K562 (cell line): ENCODE data around the gene OBSCN.

Source experiments
- HNRNPL ChIP-seq: fragments of 200-400 bp; formaldehyde crosslinking; IDR thresholded peaks from 2 replicates; pipeline ENCODE4 v1.6.1; 2017; ENCODE audit warnings: low read depth, mild to moderate bottlenecking, low read length
- NR3C1 ChIP-seq: sonication (generic); formaldehyde crosslinking; IDR thresholded peaks from 2 replicates; pipeline ENCODE4 v1.8.1; 2022; ENCODE audit warnings: missing genetic modification reagents
- TCFL5 ChIP-seq: fragments of 250-450 bp; sonication (Bioruptor Pico); conservative IDR thresholded peaks from 2 replicates; pipeline ENCODE4 v1.6.1; 2021; ENCODE audit warnings: mild to moderate bottlenecking, moderate library complexity, matching md5 sums

DNA sequence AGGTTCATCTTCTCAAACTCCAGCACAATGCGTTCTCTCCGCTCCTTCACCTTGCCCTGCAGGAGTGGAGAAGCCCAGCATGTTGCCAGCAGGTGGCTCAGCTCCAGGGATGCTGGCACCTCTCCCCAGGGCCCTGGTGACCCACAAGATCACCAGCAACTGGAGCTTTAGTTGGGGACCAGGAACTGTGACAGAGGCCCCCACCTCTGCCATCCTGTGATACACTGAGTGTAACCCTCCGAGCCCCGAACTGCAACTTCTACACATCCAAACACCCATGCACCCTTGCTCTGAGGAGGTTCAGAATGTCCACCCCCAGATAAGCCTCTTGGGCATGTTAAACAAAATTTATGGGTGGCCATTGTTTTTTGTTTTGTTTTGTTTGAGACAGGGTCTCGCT, 203.3 kb downstream of the OBSCN start:
- no peak for TF ChIP-seq HNRNPL
- no peak for TF ChIP-seq TCFL5 (CRISPR knock-in tag)
- TF ChIP-seq NR3C1 (CRISPR knock-in tag): no peak
